Activated CD4-positive, alpha-beta T cell treated with anti-CD3 and anti-CD28 coated beads, Interleukin-2, Interleukin-6, amounts not matched to agents 100 ng/mL and 50 ng/mL, durations not matched to agents 16 hours and 8 hours (primary cell): ENCODE measurements around the gene VKORC1.
A peak's percentile ranks its signal among the peaks of the same experiment; 100 is the strongest.

Experiments used
- DNase-seq: peaks from one replicate; pipeline ENCODE4 v3.0.0-alpha.2; 2020

The VKORC1 gene

GRCh38 chr16:31129568-31130335 is 35.2 kb upstream of the VKORC1 start:
- DNase-seq: no peak

- DNase-seq: no peak
These were observed 34.3 kb upstream of the VKORC1 start for GRCh38 chr16:31128711-31129567.

- DNase-seq: no peak
These were observed 32.6 kb upstream of the VKORC1 start for GRCh38 chr16:31127182-31127581.

- DNase-seq: no peak
These were observed 31.2 kb upstream of the VKORC1 start for GRCh38 chr16:31125844-31126243.

- no peak for DNase-seq
These were observed 25.5 kb upstream of the VKORC1 start for GRCh38 chr16:31120129-31120528.

GRCh38 chr16:31118223-31119155 is 23.9 kb upstream of the VKORC1 start:
- DNase-seq: no peak

- DNase-seq: peak; percentile 99
These were observed 23.0 kb upstream of the VKORC1 start, which contains the start of gene KAT8 for GRCh38 chr16:31117384-31118222. Gene KAT8, plus strand, starts transcription at chr16:31117664. Its CDS starts 18 bp downstream, at chr16:31117682.

GRCh38 chr16:31114468-31114867 is 19.9 kb upstream of the VKORC1 start:
- no peak for DNase-seq

- no peak for DNase-seq
These were observed 18.8 kb upstream of the VKORC1 start for GRCh38 chr16:31113121-31114120.

GRCh38 chr16:31112711-31113110 is 18.1 kb upstream of the VKORC1 start:
- no peak for DNase-seq

GRCh38 chr16:31111881-31112466 is 17.4 kb upstream of the VKORC1 start:
- no peak for DNase-seq

GRCh38 chr16:31110106-31111034 is 15.8 kb upstream of the VKORC1 start:
- DNase-seq: no peak

- no peak for DNase-seq
These were observed 15.0 kb upstream of the VKORC1 start for GRCh38 chr16:31109622-31110021.

- no peak for DNase-seq
These were observed 14.4 kb upstream of the VKORC1 start for GRCh38 chr16:31108794-31109558.

- peak; percentile 89 for DNase-seq
These were observed 13.6 kb upstream of the VKORC1 start, which contains the start of gene BCKDK for GRCh38 chr16:31108035-31108793. Gene BCKDK, plus strand, starts transcription at chr16:31108386. Its CDS starts 838 bp downstream, at chr16:31109224.

GRCh38 chr16:31107465-31107867 is 12.9 kb upstream of the VKORC1 start:
- peak; percentile 67 for DNase-seq
